Sigmoid colon (tissue), 7 donors: ENCODE measurements around the gene KCP. TPM values are rescaled to one million over a fixed set of nuclear protein-coding genes. Genes with fewer than 3 reads are reported as not detected.

ENCODE experiments used
- DNase-seq: peaks from one replicate; pipeline ENCODE4 v3.0.0-alpha.2; 2019
- H3K27ac ChIP-seq, 4 donors: fragments of 200-600 bp; sonication (generic); one replicate each; pipeline ENCODE4 v1.5.1; 2016 to 2019; ENCODE audit warnings: mild to moderate bottlenecking in 1 of 4
- H3K27me3 ChIP-seq, 3 donors: fragments of 200-600 bp; sonication (generic); one replicate each; pipeline ENCODE4 v1.5.1; 2019; ENCODE audit warnings: mild to moderate bottlenecking in 1 of 3
- H3K36me3 ChIP-seq, 4 donors: fragments of 200-600 bp; sonication (generic); one replicate each; pipeline ENCODE4 v1.5.1; 2016 to 2019
- H3K4me1 ChIP-seq, 4 donors: fragments of 200-600 bp; sonication (generic); one replicate each; pipeline ENCODE4 v1.5.1; 2017 to 2019
- H3K4me3 ChIP-seq, 4 donors: fragments of 200-600 bp; sonication (generic); one replicate each; pipeline ENCODE4 v1.5.1; 2017 to 2019; ENCODE audit warnings: mild to moderate bottlenecking in 2 of 4, moderate library complexity in 1 of 4
- H3K9me3 ChIP-seq, 4 donors: fragments of 200-600 bp in 3 of 4; sonication (generic) in 3 of 4; one replicate each; pipeline versions ENCODE4 v1.5.1 to v1.6.1; 2013 to 2019
- CTCF ChIP-seq, 4 experiments: fragments of 450-650 bp in 3 of 4; fragments of 200-600 bp in 1 of 4; IDR thresholded peaks; one replicate each; pipeline ENCODE4 v1.5.1; 2016 to 2019; ENCODE audit warnings: antibody characterized with exemption in 4 of 4, mild to moderate bottlenecking in 3 of 4, moderate library complexity in 2 of 4
- EP300 ChIP-seq, 4 donors: sonication (generic); formaldehyde crosslinking; IDR thresholded peaks; one replicate each; pipeline ENCODE4 v1.6.1; 2017; ENCODE audit warnings: antibody characterized with exemption in 4 of 4
- POLR2A ChIP-seq, 2 donors: fragments of 450-650 bp; IDR thresholded peaks; one replicate each; pipeline ENCODE4 v1.6.1; 2016; ENCODE audit warnings: antibody characterized with exemption in 2 of 2, mild to moderate bottlenecking in 2 of 2, moderate library complexity in 2 of 2
- POLR2AphosphoS5 ChIP-seq, 4 donors: sonication (generic); formaldehyde crosslinking; IDR thresholded peaks; one replicate each; pipeline ENCODE4 v1.6.1; 2017; ENCODE audit warnings: antibody characterized with exemption in 4 of 4
- WGBS, 2 donors: extraction: QIAGEN DNeasy Blood & Tissue Kit; methylation state at CpG; one replicate each; pipeline ENCODE4 v1.1.7; 2013; 5-methylcytosine and 5-hydroxymethylcytosine counted together
- intact Hi-C: fragments of 100-400 bp; cut with DNase I; formaldehyde crosslinking; loops from one replicate; pipeline ENCODE4 v1.15.1; 2023
- polyA plus RNA-seq, 3 donors: library from polyadenylated mRNA; stranded (reverse); fragments of 200-250 nt; gene quantifications; one replicate each; pipeline ENCODE4 v1.2.3, GENCODE V29; 2013
- total RNA-seq, 4 donors: library from RNA; depleted of rRNA; stranded (reverse); fragments of >200 nt; gene quantifications; one replicate each; pipeline ENCODE4 v1.1.0, GENCODE V29; 2016
- donor health status: healthy with polysubstance abuse.
- donor health status: Bipolar disorder and iron deficiency.
- donor health status: healthy.

Gene KCP
- under 1 TPM in 3 of 4 donors, not detected in 1; 0.14 to 0.36 (median 0.28) TPM for total RNA-seq
- polyA plus RNA-seq: under 1 TPM in 1 of 3 donors, not detected in 2; 0.42 TPM

- intact Hi-C loops: no loop called here
- H3K4me1 ChIP-seq: peaks cover 0 to 24% (median 23%) of the 10 kb centered on the region in 4 donors
- WGBS, 2 donors: 34 to 38% methylated on average over 34 of the region's 34 CpGs
- TF ChIP-seq POLR2AphosphoS5 (IDR thresholded peaks at IDR 0.05) (no peak), CTCF (IDR thresholded peaks at IDR 0.05) (no peak), POLR2A (IDR thresholded peaks at IDR 0.05) (no peak), EP300 (IDR thresholded peaks at IDR 0.05) (no peak)
- H3K27me3 ChIP-seq: peaks cover 17 to 69% (median 32%) of the 10 kb centered on the region in 3 donors
- no peaks in the 10 kb centered on the region for H3K9me3 ChIP-seq
- H3K27ac ChIP-seq: no peak within 1 kb of the TSS
- peak within 1 kb of the TSS; percentile 6 to 43 (median 28) for H3K4me3 ChIP-seq
- peak; percentile 56 for DNase-seq
- H3K36me3 ChIP-seq: no peaks in the 10 kb centered on the region
These were observed at the start of gene KCP for GRCh38 chr7:128910569-128910945. TSS of gene KCP (minus strand) at chr7:128910709. CDS start at chr7:128910676, 33 bp downstream.

GRCh38 chr7:128959296-128959695, 48.8 kb upstream of the KCP start:
- no peak for DNase-seq
- 92 to 97% methylated on average over 4 of the region's 4 CpGs for WGBS, 2 donors
- H3K27me3 ChIP-seq: no peaks in the 10 kb centered on the region
- H3K9me3 ChIP-seq: no peaks in the 10 kb centered on the region
- intact Hi-C loops: no loop called here
- peaks cover 8 to 80% (median 23%) of the 10 kb centered on the region in 4 donors for H3K36me3 ChIP-seq
- H3K4me1 ChIP-seq: peaks cover 0 to 5% (median 0%) of the 10 kb centered on the region in 4 donors
- TF ChIP-seq CTCF (IDR thresholded peaks at IDR 0.05): no peak
- TF ChIP-seq POLR2A (IDR thresholded peaks at IDR 0.05): no peak
- no peak for TF ChIP-seq POLR2AphosphoS5 (IDR thresholded peaks at IDR 0.05)
- no peak for TF ChIP-seq EP300 (IDR thresholded peaks at IDR 0.05)
- no peak overlapping the region for H3K4me3 ChIP-seq
- H3K27ac ChIP-seq: no peak overlapping the region

GRCh38 chr7:128955981-128956380, 45.5 kb upstream of the KCP start:
- Histone ChIP-seq H3K4me3 (no peak overlapping the region), H3K4me1 (no peaks in the 10 kb centered on the region), H3K36me3 (peaks cover 8 to 88% (median 30%) of the 10 kb centered on the region in 4 donors), H3K9me3 (no peaks in the 10 kb centered on the region), H3K27me3 (no peaks in the 10 kb centered on the region), H3K27ac (no peak overlapping the region)
- intact Hi-C loops: no loop called here
- TF ChIP-seq POLR2AphosphoS5 (IDR thresholded peaks at IDR 0.05): no peak
- no peak for TF ChIP-seq POLR2A (IDR thresholded peaks at IDR 0.05)
- no peak for TF ChIP-seq CTCF (IDR thresholded peaks at IDR 0.05)
- TF ChIP-seq EP300 (IDR thresholded peaks at IDR 0.05): no peak
- DNase-seq: no peak

- no peaks in the 10 kb centered on the region for H3K27me3 ChIP-seq
- TF ChIP-seq POLR2A (IDR thresholded peaks at IDR 0.05) (no peak), EP300 (IDR thresholded peaks at IDR 0.05) (no peak), CTCF (IDR thresholded peaks at IDR 0.05) (no peak), POLR2AphosphoS5 (IDR thresholded peaks at IDR 0.05) (no peak)
- WGBS, 2 donors: 63 to 79% methylated on average over 15 of the region's 15 CpGs
- no peaks in the 10 kb centered on the region for H3K4me1 ChIP-seq
- DNase-seq: no peak
- intact Hi-C loops: no loop called here
- H3K4me3 ChIP-seq: no peak overlapping the region
- peaks cover 8 to 83% (median 30%) of the 10 kb centered on the region in 4 donors for H3K36me3 ChIP-seq
- H3K27ac ChIP-seq: no peak overlapping the region
- no peaks in the 10 kb centered on the region for H3K9me3 ChIP-seq
These were observed 44.6 kb upstream of the KCP start for GRCh38 chr7:128954830-128955802.
